Activated T-cell treated with anti-CD3 and anti-CD28 coated beads, Interleukin-2, amount 50 U/mL, for 1 hour (primary cell): ENCODE results near the gene MX2.
"Not testable (repeated sequence)": the region's sequence is repeated elsewhere in the genome, so short reads cannot be mapped to it uniquely, and the experiment has no call there.

Source experiments
- DNase-seq: peaks from one replicate; pipeline ENCODE4 v3.0.0-alpha.2; 2020

MX2 gene, protein sequence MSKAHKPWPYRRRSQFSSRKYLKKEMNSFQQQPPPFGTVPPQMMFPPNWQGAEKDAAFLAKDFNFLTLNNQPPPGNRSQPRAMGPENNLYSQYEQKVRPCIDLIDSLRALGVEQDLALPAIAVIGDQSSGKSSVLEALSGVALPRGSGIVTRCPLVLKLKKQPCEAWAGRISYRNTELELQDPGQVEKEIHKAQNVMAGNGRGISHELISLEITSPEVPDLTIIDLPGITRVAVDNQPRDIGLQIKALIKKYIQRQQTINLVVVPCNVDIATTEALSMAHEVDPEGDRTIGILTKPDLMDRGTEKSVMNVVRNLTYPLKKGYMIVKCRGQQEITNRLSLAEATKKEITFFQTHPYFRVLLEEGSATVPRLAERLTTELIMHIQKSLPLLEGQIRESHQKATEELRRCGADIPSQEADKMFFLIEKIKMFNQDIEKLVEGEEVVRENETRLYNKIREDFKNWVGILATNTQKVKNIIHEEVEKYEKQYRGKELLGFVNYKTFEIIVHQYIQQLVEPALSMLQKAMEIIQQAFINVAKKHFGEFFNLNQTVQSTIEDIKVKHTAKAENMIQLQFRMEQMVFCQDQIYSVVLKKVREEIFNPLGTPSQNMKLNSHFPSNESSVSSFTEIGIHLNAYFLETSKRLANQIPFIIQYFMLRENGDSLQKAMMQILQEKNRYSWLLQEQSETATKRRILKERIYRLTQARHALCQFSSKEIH

DNA sequence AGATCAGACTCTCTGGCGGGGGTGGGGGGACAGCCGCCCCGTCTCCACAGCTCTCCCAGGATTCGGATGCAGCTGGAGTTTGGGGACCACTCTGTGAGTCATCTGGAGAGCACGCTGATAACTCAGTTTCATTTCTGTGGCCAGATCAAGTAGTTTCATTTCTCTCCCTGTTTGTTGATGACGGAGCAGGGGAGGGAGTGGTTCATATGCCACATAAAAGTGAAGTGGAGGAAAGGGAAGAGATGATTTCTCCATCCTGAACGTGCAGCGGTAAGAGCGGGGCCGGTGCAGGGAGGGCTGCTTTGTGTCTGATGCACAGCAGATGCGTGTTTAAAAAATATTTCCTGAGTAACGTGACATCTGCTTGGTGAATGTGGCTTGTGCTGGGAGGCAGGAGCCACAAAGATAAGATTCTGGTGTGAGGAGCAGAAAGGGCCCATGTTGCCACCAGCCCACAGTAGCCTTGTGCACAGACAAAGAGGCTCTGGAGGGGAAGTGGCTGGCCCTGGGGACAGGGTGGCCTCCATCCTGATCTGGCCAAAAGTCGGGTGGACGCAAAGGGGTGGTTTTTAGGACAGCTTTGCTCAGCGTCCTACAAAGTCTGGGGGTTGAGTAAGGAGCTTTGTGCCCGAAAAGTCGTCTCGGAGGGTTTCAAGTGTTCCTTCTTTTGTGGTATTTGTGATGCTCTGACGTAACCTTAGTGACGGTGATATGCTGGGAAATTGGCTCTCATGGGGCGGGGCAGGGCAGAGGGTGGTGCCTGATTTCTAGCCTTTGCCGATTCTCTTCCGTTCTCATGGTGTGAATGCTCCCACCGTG is at the start of gene MX2:
MX2 (plus strand) TSS at position 242 of the 819 bp plus-strand sequence. CDS start 14,880 bp downstream, outside the sequence.
- DNase-seq: peak; percentile 74

DNA sequence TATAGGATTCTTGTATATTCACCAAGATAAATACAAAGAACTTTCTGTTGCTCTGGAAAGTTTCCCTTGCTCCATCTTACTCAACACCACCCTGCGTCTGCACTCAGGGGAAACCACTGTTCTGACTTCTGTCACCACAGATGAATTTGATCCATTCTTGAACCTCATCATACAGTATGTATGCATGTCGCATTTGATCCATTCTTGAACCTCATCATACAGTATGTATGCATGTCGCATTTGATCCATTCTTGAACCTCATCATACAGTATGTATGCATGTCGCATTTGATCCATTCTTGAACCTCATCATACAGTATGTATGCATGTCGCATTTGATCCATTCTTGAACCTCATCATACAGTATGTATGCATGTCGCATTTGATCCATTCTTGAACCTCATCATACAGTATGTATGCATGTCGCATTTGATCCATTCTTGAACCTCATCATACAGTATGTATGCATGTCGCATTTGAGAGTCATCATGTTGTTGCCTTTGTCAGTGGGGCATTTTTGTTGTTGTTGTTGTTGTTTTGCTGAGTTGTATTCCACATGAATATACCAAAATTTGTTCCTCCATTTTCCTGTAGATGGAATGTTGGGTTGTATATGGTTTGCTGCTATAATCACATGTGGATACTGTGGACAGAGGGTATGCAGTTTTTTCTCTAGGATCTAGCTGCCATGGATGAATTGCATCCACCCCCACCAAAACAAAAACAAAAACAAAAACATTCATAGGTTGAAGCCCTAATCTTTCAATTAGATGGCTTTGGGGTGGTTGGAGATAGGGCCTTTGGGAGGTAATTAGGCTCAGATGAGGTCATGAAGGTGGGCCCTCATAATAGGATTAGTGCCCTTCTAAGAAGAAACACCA is 48.3 kb upstream of the MX2 start:
- DNase-seq: not testable (repeated sequence)

DNA sequence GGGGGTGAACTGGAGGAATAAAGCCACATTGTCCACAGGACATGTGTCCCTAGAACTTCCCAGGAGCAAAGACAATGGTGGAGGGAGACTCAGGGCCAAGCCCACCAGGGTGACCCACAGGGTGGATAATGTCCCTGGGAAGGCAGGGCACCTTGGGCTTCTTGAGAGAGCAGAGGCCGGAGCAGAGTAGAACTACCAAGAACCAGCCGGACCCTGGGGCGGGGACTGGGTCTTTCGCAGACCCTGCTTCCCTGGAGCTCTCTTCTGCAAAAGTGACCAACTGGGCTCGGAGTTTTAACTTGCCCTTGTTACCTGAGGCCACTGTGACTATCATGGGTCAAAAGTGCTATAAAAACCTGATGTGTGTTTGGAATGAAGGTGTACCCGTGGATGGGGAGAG is 46.1 kb upstream of the MX2 start:
- no peak for DNase-seq

DNA sequence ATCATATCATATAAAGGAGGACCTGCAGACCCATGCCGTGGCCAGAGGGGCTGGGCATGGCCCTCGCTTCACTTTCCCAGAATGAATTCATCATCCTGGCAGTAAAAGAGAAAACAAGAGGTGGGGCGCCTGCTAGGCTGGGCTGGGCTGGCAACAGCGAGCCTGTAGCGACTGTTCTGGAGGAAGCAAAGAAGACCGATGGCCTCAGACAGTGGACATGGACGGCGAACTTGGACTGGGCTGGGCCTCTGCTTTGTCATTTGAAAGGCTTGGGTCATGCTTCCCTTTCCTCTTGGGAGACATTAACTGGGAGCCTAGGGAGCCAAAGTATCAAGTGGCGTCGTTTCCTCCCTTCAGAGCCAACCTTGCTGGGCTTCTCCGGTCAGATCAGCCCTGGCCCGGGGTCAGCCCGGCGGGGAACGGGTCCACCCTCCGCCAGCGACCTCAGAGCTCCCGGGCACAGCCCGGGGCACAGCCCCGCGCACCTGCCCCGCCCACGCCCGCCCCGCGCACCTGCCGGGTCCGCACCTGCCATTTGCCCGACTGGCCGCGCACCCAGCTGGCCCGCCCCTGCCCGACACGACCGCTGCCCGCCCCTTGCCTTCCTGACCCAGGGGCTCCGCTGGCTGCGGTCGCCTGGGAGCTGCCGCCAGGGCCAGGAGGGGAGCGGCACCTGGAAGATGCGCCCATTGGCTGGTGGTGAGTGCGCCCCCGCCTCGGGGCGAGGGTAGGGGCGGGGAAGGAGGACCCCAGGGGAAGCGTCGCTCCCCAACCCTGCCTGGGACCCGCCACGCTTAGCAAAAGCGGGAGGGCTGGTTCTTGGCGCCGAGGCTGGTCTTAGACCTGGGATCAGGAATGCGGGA is 45.4 kb upstream of the MX2 start, which contains the start of gene FAM3B:
FAM3B (plus strand) TSS at position 602 of the 863 bp plus-strand sequence; CDS start at position 681, 79 bp downstream.
- no peak for DNase-seq

DNA sequence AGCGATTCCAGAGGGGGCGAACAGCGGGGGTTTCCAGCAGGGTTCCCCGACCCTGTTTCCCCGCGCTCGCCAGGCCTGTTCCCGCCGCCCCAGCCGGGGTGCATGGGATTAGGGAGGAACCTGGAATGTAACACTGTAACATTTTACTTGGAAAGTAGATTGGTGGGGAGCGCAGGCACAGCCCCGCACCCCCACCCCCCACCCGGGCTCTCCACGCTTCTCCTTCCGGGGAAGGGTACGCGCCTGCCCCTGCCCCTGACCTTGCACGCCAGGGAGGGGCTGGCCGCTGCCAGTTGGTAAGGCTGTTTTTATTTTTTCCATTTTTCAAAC is 44.8 kb upstream of the MX2 start:
- DNase-seq: no peak

DNA sequence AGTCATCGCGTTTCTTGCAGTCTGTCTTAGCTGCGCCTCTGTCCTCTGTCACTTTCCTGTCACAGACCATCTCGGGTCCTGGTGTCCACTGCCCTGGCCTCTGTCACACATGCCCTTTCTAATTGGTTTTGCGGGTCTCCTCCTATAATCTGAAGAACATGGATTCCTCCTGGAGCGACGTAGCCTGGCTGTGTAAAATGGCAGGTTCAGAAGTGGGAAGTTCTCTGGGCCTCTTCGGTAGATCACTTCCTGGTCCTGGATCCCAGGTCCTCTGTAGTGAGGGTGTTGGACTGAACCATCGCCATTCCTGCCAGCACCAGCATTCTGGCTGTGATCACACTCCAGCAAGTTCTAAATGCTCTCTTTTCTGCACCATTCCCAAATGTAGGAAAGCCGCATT is 44.4 kb upstream of the MX2 start:
- DNase-seq: no peak

DNA sequence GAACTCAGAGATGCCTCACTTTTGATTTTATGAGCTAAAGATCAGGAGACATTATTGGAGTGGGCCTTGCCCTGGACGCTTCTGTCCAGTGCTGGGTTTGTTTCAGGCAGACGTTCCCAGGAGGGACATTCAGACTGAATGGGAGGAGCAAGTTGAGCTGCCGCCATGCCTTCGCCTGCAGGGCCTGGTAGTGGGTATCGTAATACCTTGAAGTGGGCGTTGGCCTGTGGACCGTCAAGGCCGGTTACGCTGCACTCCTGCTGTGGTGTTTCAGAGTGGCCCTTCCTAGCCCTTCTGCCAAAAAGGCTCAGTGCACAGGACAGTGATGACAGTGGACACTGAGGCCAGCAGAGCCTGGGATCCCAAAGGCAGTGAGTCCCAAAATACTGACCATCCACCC is 43.6 kb upstream of the MX2 start:
- DNase-seq: no peak

DNA sequence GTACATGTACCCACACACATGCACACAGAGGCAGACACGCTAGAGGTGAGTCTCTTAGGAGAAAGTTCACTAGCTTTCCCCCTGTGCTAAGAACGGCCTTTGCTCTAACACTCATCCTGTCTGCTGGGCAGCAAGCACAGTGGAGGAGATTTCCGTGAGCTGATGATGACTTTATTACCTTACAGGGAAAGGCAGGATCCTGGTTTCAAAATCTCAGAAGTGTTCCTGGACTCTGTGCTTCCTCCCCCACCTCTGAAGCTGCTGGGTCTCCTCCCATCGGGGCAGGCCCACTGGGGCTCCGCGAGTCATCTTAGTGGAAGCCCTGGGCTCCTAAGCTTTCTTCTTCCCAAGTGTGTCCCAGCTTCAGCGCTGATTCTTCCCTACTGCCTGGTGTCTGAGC is 42.6 kb upstream of the MX2 start:
- DNase-seq: no peak

DNA sequence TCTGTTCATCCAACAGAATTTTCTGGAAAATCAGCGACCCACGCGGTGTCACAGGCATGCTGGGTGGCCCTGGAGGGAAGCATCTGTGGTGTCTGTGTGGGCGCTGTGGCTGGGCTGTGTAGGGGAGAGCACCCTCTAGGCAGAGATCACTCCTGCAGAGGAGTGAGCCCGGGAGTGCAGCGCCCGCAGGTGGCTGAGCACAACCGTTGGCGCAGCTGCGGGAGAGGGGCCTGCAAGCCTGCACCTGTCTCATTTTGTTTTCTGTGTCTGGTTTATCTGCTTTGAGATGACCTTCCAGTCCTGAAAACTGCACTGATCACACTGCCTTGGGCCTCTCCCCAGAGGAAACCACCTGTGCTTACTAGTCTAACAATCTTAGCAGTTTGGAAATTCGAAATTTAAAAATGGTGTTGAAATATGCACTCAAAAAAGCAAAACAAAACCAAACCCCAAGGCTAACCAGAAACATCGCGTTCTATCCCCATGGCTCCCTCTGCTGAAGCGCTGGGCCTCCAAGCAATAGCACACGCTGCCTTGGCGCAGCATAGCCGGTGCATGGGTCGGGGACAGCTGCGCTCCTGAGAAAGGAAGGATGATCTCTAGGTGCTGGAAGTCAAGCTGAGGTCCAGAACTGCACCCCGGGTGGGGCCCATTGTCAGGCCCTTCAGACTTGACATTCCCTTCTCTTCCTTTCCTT is 40.5 kb upstream of the MX2 start:
- DNase-seq: peak; percentile 34

DNA sequence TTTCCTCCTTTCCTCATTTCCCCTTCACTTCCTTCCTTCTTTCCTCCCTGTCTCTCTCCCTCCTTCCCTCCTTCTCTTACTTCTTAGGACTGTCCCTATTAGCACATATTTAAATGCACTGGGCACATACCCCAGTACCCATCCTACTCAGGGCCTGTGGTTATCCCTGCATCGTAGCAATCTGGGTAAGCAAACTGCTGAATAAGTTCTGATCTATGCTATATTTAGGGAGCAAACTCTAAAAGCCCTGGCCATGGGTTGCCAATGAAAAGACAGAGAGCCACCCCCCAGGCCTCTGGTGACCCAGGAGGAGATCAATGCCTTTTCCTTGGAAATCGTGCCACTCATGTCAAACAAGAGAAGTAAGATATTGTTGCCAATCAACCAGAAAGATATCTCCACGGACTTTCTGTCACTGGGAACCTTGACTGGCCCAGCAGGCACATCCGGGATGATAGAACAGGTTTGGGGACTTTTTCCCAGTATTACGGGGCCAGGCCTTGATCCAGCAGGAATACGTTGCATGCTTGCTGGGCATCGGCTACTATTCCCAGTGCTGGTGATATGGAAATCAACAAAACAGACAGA is 39.8 kb upstream of the MX2 start:
- no peak for DNase-seq

DNA sequence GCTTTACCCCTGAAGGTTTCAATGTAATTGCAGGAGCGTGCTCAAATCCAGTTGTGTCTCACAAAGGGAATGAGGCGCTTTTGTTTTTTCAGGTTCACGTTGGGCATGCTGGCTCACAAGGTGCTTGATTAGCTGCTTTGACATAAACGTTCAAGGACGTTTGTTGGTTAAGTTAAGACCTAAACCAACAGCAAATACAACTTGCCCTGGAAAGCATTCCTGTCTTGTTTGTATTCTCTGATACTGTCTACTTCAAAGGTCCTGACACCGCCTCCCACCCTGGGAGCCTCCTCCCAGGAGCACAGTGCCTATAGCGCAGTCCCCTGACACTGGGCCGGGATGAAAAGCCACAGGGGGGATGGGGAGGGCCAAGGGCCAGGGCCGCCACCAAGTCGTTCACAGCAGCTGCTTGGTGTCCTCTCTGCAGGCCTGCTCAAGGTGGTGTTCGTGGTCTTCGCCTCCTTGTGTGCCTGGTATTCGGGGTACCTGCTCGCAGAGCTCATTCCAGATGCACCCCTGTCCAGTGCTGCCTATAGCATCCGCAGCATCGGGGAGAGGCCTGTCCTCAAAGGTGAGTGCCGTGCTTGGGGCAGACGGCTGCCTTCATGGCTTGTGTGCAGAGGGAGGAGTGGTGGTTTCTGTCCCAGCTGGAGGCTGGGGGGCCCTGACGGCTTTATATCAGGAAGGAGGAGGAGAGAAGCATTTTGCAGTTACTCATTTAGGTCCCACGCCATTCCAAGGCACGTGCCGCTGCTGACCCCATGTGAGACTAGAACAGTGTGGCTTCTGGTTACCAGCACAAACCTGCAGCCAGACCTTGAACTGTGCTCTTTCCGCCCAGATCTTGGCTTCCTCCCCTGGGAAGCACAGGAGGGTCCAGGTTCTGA is 39.1 kb upstream of the MX2 start:
- no peak for DNase-seq

DNA sequence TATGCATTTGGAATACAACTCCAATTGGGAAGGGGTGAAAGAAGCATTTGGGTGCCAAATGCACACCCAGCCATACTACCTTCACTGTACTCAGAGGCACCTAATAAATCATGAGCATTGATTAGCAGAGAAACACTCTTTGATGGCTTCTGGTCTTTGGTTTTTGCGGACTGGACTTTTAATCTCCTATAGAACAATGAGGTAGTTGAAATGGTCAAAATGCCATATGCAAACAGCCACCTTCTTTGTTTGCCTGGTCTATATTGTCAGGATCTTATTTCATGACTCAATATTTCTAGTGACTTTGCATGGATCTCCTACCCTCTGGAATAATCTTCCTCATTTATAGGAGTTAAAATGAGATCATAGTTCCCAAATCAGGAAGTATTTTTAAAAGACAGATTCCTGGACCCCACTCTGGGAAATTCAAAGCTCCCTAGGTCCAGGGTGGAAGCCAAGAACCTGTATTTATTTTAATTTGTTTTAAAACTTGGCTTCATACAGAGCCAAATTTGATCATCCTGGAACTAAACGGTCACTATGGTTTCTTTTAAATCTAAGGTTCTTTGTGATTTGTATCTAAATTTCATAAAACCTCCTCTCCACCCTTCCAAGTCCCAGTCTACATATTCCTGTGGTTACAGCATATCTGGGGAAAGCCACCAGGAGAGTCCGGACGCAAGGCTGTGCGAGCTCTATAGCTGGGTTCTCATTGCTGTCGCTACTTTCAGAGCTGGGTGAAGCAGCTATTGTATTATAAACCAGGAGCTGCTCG is 36.5 kb upstream of the MX2 start:
- no peak for DNase-seq

DNA sequence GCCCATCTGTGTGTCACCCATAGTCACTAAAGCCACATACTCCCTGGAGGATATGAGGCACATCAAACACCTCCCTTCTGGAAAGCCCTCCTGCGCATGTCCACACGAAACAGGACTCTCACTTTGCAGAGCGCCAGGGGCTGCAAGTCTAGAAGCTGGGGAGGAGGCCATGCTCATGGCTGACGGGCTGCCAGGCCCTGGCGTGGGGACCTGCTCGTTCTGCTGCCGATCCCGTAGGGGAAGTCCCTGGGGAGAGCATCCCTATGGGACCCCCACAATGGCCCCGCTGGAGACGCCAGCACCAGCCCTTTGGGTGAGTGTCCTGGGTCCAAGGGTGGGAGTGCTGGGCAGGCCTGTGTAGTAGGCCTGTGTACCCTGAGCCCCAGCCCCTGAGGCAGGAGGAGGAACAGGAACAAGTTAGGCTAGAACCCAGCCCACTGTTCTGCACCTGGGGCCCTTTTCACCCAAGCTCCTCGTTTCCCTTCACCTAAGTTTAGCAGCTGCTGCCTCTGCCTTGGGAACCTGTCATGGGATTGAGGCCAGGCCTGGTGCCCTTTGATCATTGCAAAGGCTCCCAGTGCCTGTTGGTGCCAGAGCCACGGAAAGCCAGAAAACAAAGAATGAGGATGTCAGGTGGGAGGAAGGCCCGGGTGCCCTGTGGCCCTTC is 35.3 kb upstream of the MX2 start:
- no peak for DNase-seq

DNA sequence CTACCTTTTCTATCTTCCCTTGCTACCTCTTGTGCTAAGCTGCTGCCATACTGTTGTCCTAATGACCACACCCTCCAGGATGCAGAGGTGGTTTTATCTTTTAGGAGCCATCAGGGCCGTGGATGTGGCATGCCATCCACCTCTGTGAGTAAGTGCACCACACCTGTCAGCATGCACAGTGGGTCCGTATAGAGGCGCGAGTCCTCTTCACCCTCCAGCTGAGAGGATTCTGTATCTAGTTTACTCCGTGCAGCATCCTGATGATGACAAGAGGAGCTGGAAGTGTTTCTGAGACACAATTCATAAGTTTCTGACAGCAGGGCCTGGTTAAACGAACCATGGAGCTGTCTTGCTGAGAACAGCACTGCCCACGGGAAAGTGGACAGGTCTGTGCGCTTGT is 34.1 kb upstream of the MX2 start:
- DNase-seq: no peak

DNA sequence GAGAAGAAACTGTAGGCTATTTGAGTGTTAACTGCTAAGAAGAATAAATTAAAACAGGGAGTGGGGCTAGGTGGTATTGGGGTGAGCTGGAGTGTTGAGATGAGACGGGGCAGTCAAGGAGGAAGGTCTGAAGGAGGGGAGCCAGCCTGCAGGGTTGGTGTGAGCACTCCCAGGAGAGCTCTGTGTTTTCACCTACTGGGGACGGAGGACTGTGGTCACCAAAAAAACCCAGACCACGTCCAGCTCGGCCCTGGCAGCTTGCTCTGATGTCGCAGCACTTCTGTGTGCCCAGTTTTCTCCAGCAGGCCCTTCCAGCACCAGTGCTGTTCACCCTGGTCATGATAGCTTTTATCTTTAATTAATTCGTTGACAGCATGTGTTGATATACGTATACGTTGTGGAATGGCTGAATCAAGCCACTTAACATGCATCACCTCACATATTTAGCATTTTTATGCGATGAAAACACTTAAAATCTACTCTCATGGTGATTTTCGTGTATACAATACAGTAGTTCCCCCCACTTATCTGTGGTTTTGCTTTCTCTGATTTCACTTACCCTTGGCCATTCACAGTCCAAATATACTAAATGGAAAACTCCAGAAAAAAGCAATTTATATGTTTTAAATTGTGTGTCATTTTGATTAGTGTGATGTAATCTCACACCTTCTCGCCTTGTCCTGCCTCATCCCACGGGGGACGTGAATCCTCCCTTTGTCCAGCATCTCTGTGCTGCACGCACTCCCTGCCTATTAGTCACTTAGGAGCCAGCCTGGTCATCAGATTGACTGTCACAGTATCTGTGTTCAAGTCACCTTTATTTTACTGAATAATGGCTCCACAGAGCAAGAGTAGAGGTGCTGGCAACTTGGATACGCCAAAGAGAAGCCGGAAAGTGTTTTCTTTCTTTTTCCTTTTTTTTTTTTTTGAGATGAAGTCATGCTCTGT is 32.9 kb upstream of the MX2 start:
- no peak for DNase-seq

DNA sequence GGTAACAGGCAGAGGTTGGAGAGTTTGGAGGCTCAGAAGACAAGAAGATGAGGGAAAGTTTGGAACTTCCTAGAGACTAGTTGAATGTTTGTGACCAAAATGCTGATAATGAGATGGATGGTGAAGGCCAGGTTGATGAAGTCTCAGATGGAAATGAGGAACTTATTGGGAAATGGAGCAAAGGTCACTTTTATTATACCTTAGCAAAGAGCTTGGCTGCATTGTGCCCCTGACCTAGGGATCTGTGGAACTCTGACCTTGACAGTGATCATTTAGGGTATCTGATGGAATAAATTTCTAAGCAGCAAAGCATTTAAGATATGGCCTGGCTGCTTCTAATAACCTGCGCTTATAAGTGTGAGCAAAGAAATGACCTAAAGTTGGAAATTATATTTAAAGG is 28.1 kb upstream of the MX2 start:
- no peak for DNase-seq

DNA sequence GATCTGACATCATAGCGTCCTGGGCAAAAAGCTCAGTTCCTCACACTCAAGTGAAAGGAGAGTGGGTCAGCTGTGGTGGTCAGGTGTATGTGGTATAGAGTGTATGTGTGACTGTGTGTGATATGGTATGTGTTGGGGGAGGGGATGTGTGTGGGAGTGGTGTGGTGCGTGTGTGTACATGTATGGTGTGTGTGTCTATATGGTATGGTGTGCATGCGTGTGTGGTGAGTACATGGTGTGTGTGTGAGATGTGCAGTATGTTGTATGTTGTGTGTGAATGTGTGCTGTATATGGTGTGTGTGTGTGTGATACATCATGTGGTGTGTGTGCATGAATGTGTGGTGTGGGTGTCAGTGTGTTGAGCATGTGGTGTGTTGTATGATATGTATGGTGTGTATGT is 24.3 kb upstream of the MX2 start:
- DNase-seq: no peak
